HG02970 (cell line): ENCODE measurements around the gene LAMA3.
"Not testable (repeated sequence)": the region's sequence is repeated elsewhere in the genome, so short reads cannot be mapped to it uniquely, and the experiment has no call there.

Experiments used
- ATAC-seq: cut with Tn5 transposase; IDR thresholded peaks from one replicate; pipeline ENCODE4 v1.9.1; 2021; ENCODE audit warnings: mild to moderate bottlenecking, moderate library complexity, moderate number of reproducible peaks; ENCODE audit not compliant: unreplicated experiment, low FRiP score

Gene LAMA3

DNA sequence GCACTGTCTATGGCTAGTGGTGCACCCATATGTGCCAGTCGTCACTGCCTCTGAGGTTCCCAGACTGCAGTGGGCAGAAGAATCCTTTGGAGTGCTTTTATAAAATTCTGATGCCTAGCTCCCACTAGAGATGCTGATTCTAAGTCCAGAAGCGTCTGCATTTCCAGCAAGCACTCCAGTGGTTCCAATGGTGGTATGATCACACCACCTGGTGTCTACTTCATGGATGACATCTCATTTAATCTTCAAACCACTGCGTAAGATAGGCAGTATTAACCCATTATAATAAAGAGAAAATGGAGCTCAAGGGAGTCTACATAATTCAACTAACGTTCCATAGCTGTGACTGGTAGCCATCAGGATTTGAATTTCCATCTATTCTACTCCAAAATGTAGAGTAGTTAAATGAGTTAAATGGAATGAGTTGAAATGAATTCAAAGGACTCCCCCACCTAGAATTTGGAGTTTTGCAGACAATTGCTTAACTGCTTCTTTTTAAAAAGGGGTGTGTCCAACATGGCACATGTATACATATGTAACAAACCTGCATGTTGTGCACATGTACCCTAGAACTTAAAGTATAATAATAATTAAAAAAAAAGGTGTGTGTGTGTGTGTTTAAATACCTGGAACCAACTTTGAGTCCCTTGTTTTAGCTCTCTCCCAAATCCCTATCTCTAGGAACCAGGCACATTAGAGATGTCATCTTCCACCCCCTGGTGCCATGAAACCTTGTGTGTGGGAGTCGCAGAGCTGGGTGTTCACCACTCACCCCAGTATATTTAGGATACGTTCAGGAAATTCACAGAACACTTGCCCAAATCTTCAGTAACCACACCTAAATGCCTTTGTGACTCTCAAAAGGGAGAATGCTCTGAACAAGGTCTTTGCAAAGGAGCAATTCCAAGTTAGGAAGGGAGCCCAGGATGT lies 14.1 kb downstream of the LAMA3 start:
- no peak for ATAC-seq

DNA sequence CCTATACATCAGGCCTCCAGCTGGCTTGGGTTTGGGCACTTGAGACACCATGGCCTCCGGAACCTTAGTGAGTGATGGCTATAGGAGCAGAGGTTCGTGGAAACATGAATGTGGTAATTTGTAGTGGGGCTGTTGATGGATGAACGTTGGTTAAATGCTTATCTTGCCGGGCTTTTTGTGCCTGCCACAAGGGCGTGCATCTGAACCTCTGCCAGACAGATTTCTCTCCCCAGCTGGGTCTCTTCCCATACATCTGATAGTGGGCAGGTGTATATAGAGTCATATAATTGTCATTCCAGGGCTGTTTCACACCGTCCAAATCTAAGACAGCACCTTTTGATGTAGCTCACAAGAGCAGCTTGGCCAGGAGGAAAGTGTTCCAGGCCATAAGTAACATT lies 14.7 kb downstream of the LAMA3 start:
- no peak for ATAC-seq

DNA sequence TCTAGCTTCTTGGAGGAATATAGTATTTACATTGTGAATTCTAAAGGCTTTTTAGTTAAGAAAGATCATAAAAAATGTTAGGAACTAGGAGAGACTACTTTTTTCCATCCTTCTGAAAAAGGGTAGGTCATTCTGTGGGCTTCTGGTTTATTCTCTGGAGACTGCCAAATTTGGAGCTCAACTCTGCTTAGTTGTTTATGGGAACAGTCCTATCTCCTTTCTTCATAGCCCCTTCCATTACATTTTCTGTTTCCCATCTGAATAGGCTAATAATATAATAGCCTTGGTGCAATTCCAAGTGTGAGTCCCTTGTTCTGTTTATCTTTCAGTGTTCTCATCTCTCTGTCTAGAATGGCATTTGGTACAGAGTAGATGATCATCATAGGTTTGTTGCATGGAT lies 15.6 kb downstream of the LAMA3 start:
- ATAC-seq: no peak

- no peak for ATAC-seq
Observed at GRCh38 chr18:23706971-23707640, 17.9 kb downstream of the LAMA3 start.

DNA sequence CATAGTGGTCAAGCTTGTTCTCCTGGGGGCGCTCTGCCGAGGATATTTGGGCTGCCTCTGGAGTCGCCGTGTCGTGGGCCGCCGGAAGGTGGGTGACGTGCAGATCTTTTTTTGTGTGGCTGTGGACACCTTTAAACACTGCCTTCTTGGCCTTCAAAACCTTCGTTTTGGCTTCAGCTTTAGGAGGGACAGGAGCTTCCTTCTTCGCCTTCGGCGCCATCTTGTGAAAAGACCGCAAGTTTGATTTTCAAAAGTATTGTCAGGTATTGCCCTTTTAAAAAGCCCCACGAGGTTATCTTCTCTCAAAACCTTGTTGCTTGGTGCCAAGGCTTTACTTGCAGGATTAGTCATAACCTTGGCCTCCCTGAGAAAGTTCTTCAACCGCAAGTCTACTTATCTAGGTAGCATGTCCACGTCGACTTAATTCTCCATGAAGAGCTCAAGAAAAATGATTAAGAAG lies 20.8 kb downstream of the LAMA3 start:
- ATAC-seq: no peak

GRCh38 chr18:23710946-23711345 lies 21.7 kb downstream of the LAMA3 start:
- ATAC-seq: no peak

GRCh38 chr18:23711426-23711825 lies 22.2 kb downstream of the LAMA3 start:
- ATAC-seq: no peak

- ATAC-seq: no peak
Observed at GRCh38 chr18:23712445-23712844, 23.2 kb downstream of the LAMA3 start.

GRCh38 chr18:23714576-23714975 lies 25.3 kb downstream of the LAMA3 start:
- ATAC-seq: no peak

DNA sequence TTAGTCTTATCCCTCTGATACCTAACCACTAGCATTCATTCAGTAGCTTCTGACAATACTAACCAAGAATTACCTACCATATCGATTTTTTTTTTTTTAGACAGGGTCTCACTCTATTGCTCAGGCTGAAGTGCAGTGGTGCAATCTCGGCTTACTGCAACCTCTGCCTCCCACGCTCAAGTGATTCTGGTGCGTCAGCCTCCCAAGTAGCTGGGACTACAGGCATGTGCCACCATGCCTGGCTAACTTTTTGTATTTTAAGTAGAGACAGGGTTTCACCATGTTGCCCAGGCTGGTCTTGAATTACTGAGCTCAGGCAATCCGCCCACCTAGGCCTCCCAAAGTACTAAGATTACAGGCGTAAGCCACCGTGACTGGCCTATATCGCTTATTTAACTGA lies 26.8 kb downstream of the LAMA3 start:
- ATAC-seq: not testable (repeated sequence)

DNA sequence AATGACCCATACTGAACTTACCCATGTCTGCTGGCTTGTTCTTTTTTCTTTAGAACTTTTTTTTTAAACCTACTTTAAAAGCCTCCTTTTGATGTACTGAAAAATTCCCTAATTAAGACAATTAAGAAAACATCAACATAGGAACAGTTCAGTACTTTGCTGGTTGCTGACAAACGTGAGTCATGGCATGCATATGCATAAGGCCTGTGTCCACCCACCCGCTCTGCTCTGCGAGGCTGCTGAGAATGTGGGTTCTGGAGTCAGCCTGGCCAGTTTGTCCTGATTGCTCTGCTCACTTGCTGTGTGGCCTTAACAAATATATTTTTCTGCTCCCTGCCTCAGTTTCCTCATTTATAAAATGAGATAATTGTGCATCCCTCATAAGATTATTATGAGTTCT lies 27.3 kb downstream of the LAMA3 start:
- no peak for ATAC-seq

GRCh38 chr18:23716966-23717365 lies 27.7 kb downstream of the LAMA3 start:
- no peak for ATAC-seq

GRCh38 chr18:23718243-23718720 lies 29.0 kb downstream of the LAMA3 start:
- ATAC-seq: no peak

DNA sequence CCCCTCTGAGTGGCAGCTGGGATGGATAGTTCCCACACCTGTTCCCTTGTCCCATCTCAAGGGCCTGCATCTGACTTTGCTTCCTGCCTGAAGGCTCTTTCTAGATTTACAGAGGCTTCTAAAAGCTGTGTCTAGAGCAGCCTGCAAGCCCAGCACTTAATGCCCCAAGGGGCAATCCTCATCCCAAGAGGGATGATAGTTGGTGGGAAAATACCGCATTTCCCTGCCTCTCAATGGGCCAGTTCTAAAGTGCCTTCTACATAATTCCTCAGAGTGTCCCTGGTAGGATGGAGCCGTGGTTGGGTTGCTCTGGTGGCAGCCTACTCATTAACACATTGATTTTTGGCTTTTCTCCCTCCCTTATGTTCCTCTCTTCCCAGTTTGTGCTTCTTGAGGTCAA lies 29.5 kb downstream of the LAMA3 start:
- no peak for ATAC-seq

DNA sequence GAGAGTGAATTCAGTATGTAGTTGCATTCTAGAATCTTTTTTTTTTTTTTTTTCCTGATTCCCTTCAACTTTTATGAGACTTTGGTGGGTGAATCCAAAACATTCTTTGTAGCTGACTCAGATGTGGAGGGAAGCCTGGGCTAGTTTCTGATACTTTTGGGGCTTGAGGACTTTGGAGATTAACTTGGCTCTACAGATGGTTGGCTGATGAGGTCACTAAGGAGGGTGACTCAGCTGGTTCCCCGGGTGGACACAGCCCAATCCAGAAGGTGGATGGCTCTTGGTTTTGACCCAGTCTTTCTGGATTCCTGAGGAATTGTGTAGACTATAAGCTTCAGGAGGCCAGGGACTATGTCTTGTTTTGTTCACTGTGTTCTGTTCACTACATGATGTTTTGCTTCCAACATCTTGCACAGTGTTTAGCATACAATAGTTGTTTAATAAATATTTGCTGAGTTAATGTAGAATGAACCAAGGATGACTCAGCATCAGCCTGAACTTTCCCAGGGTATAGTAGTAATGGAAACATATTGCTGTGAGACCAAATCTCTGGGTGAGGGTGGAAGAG lies 30.5 kb downstream of the LAMA3 start:
- ATAC-seq: no peak

DNA sequence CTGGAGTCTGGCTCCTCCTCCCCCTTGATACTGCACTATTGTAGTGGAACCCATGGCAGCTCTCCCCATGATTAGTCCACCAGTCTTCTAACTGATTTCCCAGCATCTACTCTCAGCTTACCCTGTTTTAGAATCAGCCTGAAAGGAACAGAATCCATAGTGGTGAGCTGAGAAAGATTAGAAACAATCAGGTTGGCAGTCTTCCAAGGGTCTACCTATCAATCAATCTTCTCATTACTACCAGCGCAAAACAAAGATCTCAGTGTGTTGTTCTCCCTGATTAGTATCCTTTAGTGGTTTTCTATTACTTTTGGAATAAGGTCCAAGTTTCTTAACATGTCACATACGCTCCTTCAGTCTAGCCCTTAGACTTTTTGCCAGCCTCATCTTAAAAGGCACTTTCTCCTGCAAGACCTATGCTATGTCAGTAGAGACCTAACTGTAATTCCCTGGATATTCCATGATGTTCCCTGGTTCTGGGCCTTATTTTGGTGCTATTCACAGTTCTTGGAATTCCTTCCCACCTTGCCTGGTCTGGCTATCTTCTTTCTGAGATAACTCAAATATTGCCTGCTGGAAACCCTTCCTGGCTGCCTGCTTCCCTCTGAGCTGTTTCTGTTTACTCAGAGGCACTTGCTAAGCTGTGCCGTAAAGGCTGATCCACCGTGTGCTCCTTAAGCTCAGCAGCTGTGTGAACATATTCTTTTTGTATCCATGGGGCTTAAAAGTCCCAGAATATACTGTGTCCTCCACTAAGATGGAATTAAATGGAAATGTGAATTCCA lies 32.6 kb downstream of the LAMA3 start:
- ATAC-seq: no peak

GRCh38 chr18:23722646-23723045 lies 33.4 kb downstream of the LAMA3 start:
- ATAC-seq: no peak

DNA sequence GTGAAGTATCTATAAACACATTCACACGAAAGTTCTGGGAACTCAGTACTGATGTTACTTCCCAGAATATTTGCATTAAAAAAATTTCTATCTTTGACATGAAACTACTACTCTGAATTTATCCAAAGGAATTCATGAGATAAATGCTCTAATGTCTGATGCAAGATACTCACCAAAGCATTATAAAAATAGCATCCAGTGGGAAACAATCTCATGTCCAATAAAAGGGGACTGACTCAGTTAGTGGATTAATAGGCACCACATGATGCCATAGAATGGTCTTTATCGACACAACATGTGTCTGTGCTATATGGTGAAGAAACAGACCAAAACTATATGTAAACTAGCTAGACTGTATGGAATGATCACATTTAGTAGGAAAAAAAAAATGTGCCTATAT lies 33.9 kb downstream of the LAMA3 start:
- ATAC-seq: no peak

DNA sequence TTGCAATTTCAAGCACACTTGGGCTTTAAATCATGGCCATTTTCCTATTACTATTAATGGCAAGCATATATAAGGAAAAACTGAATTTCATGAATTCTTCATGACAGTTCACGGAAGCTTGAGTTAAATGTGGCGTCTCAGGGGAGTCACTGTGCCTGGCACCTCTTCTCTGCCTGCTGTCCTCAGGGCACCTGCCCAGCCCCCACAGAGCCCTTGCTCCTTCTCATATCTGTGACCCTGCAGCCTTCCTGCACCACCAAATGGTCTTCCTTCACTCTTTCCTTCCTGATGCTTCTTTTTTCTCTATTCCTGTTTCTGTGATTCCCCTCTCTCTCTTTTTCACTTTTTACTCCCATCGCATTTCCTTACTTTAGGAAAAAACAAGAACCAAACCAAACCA lies 35.4 kb downstream of the LAMA3 start:
- ATAC-seq: no peak

DNA sequence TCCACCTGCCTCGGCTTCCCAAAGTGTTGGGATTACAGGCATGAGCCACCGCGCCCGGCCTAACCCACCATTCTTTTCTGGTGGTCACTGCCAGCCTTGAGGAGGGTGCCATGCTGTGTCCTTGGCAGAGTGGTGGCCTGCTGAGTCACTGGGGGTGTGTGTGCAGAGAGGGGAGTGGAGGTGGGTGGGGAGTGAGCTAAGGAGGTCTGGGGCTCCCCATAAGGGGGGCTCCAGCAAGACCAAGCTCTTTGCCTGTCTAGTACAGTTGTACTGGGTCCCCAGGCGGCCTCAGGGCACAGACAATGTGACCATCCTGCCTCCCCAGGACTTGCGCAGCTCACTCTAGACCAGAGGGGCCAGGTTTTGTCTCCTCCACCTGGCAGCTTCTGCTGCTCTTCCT lies 36.1 kb downstream of the LAMA3 start:
- ATAC-seq: no peak
